Stimulated activated CD8-positive, alpha-beta memory T cell treated with anti-CD3 and anti-CD28 coated beads, Interleukin-7, amount 100 ng/mL, for 48 hours (primary cell): ENCODE measurements around the gene TSPAN7.
A peak's percentile ranks its signal among the peaks of the same experiment; 100 is the strongest.

Experiments used
- DNase-seq, 2 donors: peaks; one replicate each; pipeline ENCODE4 v3.0.0-alpha.2; 2020; ENCODE audit warnings: low read depth in 1 of 2; ENCODE audit errors: extremely low read depth in 1 of 2

Gene TSPAN7

GRCh38 chrX:38583181-38583580 lies 21.8 kb downstream of the TSPAN7 start:
- no peak for DNase-seq

DNA sequence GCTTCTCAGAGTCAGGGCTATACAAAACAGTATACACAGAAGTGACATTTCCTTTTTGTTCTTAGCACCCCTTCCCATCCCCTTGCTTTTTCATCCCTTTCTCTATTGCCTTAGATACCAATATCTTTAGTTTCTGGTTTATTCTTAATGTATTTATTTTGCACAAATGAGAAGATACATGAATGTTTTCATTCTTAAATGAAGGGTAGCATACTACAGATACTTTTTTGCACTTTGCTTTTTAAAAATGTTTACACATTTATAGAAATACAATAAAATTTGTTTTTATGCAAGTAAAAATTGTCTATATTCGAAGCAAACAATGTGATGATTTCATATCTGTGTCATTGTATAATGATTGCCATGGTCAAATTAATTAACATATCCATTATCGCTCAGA lies 33.1 kb downstream of the TSPAN7 start:
- no peak for DNase-seq

- DNase-seq = no peak
Observed at GRCh38 chrX:38595801-38596200, 34.5 kb downstream of the TSPAN7 start.

DNA sequence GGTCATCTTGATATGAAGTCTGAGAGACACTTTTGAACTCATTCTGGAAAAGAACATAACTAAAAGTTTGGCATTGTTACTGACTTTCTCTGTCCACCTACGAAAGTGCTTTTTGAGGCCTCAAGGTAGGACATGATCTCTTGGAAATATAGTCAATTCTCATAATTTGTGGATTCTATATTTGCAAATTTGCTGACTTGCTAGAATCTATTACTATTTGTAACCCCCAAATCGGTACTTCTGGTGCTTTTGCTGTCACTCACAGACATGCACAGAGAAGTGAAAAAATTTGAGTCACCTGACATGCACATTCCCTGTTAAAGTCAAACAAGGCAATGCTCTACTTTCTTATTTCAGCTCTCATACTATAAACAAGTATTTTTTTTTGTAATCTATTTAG lies 35.6 kb downstream of the TSPAN7 start:
- DNase-seq = no peak

DNA sequence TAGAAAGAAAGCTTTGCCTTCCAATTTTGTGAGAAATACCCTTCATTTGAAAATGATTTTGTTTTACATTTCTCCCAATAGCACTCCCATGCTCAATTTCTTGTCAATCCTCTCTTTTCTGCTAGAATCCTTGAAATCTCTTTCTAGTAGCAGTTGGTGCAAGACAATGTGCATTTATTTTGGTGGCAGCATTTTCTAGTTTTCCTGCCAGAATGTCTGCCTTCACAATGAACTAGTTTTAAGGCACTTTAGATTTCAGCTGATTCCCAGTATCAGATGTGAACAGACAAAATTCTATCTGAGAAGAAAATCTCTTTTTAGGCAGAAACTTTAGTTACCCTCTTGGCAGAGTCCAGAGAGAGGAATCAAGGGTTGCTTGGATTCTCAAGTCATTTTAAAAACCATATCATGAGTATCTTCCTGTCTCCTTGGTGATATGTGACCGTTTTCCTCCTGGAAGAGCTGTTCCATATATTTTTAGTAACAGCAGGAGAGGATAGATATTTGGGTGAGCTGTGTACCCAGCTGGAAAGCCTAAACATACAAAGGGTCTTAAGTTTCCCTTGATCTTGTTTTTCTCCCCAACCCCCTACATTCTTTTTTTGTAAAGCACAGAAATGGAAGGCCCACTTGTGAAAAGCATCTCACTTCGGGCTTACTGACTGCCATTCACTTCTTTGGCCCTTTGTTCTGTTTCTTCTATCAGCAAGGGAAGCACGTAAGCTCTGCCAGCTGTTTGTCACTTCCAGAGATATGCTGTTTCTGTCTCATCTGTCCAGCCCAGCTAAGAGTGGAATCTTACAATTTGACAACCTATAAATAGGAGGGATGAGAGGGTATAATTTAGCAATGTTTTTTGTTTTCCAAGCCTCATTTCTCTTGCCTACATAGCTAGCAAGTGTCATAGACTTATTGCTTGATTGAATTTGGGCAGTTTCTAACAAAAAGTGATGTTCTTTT lies 38.7 kb downstream of the TSPAN7 start:
- DNase-seq = no peak

DNA sequence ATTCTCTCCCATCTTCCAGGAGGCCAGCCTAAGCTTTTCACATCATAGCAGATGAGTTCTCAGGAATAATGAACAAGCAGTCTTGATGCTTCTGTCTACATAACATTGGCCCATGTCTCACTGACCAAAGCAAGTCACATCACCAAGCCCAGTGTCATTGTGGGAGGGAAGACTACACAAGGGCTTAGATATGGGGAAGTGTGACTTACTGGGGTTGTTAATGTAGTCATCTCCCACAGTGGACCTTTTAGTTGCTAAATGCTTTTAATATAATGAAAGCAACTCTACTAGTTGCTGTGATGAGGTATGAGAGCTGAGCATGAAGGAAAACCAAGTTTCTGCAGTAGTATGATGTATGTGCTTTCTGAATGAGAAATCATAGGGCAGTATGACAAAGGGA lies 40.5 kb downstream of the TSPAN7 start:
- DNase-seq = no peak

DNA sequence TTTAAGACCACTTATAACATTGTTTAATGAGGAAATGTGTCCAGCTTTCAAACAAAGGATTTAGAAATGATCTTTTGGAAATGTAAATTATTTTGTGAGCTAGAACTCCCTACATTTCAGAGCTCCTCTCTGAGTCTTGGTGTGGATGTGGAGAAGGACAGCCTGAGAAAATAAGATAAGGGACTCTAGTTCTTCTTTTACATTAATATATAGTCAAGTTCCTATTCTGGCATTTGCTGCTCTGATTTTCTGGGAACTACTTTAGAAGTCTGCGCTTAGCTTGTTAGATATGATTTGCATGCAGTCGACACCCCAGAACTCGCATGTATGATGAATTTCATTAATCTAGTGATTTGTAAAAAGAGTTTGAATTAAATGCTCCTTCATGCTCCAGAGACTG lies 45.5 kb downstream of the TSPAN7 start:
- DNase-seq = no peak

- DNase-seq = no peak
Observed at GRCh38 chrX:38607976-38608375, 46.6 kb downstream of the TSPAN7 start.

- DNase-seq = no peak
Observed at GRCh38 chrX:38610849-38611248, 49.5 kb downstream of the TSPAN7 start.

DNA sequence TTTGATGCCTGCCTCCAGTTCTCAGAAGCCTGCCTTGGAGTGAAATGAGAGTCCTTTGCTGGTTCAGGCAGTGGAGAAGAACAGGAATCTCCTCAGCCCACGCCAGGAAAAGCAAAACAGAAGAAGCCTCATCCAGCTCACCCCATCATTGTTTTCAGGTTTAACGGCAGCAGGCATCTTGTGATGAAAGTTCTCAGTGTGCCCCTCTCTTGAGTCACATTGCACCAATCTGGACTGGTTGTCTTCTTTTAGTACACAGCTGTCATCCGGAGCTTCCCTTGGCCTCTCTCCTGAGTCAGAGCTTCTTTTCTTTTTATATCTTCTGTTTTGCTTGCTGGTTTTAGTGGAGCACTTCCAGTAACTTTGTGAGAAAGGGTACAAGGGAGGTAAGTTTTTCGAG lies 50.9 kb downstream of the TSPAN7 start:
- no peak for DNase-seq

DNA sequence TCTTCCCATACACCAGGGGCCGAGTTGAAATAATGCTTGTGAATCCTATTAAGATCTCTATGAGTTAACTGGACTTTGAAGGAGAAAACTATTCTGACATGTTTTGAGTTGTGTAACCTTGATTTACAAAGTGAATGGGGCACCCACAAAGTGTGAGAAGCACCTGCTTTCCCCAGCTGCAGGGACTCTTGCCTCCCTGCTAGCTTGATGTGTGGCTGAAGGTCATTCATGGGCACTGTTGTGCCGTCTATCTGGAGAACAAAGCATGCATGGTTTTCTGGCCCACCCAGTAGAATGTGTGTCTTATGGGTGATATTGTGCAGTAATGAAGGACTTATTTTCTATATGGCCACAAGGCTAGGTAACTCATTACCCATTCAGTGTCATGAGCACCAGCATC lies 53.1 kb downstream of the TSPAN7 start:
- no peak for DNase-seq

DNA sequence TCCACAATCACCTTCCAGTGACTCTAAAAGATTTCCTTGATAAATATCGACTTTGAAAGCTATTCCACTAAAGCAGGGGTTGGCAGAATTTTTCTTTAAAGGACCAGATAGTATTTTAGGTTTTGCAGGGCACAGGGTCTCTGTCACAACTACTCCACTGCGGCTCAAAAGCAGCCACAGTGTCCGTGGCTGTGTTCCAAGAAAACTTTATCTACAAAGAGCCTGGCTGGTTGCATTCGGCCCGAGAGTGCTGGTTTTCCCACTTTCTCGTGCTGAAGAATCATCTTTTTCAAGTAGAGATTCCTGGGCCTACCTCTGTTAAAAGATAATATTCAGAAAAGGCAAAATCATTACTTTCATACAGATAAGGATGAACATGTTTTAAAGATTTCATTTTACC lies 55.6 kb downstream of the TSPAN7 start:
- no peak for DNase-seq

- DNase-seq = no peak
Observed at GRCh38 chrX:38618180-38618579, 56.8 kb downstream of the TSPAN7 start.

GRCh38 chrX:38620623-38621022 lies 59.3 kb downstream of the TSPAN7 start:
- DNase-seq = no peak

- no peak for DNase-seq
Observed at GRCh38 chrX:38626296-38626695, 65.0 kb downstream of the TSPAN7 start.

- DNase-seq = peak in 1 of 2 donors; percentile 2
Observed at GRCh38 chrX:38627683-38628082, 66.3 kb downstream of the TSPAN7 start.

DNA sequence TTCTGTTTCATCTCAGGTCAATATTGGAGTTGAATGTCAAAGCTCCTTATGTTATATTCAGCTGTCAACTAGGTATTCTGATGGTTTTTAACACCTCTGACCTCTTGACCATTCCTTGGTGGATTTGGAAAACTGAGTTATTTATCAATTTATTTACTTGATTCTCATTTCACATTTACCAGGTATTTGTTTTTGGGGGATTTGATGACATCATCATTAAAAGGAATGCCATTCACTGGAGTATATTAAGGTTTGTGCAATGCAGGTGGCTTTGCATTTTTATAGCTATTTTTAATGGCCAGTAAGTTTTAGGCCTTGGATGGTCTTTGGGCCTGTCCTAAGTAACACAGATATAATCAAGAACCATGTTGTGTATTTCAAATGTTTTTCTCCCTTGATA lies 67.2 kb downstream of the TSPAN7 start:
- DNase-seq = no peak

- DNase-seq = no peak
Observed at GRCh38 chrX:38632516-38632915, 71.2 kb downstream of the TSPAN7 start.

DNA sequence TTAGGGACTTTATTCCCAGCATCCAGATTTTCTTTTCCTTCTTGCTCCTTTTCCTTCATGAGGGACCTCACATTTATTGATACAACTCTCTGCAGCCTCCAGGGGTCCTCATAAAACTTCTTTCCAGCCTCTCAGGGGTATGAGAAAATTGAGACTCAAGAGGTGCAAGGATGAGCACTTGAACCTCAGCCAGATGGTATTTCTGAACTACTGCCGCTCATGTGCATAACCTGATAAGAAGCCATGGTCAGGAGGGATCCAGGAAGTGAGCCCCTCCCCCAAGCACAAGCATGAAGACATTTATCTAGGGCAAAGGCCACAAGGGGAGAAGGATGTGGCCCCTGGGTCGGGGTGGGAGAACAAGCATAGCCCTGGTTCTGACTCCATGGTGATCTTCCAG lies 73.3 kb downstream of the TSPAN7 start:
- DNase-seq = no peak

DNA sequence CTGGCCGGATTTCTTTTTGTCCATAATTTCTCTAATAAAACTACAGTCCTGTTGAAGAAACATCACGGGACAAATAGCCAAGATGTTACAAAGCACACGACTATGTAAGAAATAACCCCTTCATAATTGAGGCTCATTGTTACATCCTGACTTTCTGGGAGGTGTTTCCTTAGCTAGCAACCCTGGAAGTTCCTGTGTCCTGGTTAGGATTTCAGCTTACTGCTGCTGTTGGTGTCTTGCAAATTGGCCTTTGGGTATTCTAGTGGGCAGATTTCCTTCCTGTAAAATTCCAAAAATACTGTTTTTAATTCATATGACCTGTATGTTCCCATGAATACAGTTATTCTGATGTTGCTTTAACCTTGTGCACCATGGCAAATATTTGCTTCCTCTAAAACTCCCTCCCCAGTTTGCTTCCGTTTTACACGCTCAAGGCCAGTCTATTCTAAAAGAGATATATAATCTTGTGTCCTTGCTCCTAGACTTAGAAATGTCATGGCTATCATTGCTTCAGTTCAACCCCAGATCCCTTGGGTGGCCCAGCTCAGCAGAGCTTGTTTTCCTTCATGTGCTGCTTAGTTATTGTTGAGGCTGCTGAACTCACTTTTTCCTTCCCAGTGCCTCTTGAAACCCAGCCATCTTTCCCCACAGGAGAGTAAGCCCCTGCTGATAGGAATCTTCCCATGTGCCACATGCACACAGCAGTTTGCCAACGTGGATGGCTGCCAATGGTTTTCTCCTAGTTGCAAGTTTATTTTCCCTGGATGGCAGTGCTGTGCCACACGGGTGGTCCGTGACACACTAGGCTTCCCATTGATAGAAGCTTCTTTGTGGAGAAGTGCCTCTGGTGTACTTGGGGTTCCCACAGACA lies 75.8 kb downstream of the TSPAN7 start:
- no peak for DNase-seq

DNA sequence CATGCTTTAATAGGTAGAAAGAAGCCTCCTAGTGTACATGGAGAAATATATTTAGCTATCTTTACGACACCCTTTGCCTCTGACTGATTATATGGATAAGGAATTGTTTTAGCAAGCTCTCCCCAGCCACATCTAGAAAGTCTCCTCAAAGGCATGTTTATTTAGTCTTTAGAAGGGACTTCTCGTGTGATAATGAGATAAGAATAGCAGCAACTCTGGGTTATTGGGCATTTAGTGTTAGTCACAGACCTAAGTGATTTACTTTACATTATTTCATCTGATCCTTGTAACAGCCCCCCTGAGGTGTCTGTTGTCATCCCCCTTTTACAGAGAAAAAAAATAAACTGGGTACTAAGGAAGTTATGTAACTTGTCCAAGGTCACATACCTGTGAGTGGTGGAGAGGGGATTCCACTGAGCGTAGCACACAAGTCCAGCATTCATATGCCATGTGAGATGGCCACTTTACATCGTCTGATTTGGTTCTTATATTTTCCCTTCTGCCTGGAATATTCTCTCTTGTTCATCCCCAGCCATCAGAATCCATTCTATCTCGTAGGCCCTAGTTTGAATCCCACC lies 77.7 kb downstream of the TSPAN7 start:
- no peak for DNase-seq
